ENCODE results near the gene SLC4A1. TPM values are rescaled to one million over a fixed set of nuclear protein-coding genes. Genes with fewer than 3 reads are reported as not detected.

The SLC4A1 gene
- total and polyA plus RNA-seq, 2 of the 13 experiments (the other 11 are each of a cell fraction or from before 2014, with no cell fraction given), result not detected

DNA sequence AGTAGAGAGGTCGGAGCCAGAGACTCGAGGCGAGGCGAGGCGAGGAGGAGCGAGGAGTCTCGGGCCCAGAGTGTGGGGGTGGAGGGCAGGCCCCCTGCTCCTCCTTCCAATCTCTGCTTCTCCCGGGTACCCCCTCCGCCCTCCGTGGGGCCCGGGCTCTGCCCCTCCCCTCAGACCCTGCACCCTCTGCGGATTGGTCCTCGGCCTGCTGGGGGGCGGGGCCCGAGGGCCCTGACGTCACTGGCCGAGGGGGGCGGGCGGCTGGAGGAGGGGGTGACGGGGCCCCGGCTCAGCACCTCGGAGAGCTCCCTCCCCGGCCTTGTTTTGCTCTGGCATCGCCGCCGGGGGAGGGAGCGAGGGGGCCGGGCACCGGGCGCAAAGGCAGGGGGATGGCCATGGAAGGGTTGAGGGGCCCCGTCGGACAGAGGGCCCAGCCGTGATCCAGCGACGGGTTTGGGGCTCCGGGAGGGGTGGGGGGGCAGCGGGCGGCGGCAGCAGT, 40.4 kb upstream of the SLC4A1 start, which contains the start of gene RUNDC3A (continued):
- TF ChIP-seq, protein P1, sequence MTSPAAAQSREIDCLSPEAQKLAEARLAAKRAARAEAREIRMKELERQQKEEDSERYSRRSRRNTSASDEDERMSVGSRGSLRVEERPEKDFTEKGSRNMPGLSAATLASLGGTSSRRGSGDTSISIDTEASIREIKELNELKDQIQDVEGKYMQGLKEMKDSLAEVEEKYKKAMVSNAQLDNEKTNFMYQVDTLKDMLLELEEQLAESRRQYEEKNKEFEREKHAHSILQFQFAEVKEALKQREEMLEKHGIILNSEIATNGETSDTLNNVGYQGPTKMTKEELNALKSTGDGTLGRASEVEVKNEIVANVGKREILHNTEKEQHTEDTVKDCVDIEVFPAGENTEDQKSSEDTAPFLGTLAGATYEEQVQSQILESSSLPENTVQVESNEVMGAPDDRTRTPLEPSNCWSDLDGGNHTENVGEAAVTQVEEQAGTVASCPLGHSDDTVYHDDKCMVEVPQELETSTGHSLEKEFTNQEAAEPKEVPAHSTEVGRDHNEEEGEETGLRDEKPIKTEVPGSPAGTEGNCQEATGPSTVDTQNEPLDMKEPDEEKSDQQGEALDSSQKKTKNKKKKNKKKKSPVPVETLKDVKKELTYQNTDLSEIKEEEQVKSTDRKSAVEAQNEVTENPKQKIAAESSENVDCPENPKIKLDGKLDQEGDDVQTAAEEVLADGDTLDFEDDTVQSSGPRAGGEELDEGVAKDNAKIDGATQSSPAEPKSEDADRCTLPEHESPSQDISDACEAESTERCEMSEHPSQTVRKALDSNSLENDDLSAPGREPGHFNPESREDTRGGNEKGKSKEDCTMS (CRISPR knock-in tag; conservative IDR thresholded peaks at IDR 0.05), result 0 out of 2 replicates have a peak, but pooled peaks have one; percentile 83
- TF ChIP-seq, protein P2, sequence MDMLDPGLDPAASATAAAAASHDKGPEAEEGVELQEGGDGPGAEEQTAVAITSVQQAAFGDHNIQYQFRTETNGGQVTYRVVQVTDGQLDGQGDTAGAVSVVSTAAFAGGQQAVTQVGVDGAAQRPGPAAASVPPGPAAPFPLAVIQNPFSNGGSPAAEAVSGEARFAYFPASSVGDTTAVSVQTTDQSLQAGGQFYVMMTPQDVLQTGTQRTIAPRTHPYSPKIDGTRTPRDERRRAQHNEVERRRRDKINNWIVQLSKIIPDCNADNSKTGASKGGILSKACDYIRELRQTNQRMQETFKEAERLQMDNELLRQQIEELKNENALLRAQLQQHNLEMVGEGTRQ (IDR thresholded peaks at IDR 0.05; ENCODE audit: low read depth, low read length), result no peak
- TF ChIP-seq, protein P2 (CRISPR knock-in tag; IDR thresholded peaks at IDR 0.05; ENCODE audit: borderline replicate concordance), result no peak
- TF ChIP-seq, protein P3, sequence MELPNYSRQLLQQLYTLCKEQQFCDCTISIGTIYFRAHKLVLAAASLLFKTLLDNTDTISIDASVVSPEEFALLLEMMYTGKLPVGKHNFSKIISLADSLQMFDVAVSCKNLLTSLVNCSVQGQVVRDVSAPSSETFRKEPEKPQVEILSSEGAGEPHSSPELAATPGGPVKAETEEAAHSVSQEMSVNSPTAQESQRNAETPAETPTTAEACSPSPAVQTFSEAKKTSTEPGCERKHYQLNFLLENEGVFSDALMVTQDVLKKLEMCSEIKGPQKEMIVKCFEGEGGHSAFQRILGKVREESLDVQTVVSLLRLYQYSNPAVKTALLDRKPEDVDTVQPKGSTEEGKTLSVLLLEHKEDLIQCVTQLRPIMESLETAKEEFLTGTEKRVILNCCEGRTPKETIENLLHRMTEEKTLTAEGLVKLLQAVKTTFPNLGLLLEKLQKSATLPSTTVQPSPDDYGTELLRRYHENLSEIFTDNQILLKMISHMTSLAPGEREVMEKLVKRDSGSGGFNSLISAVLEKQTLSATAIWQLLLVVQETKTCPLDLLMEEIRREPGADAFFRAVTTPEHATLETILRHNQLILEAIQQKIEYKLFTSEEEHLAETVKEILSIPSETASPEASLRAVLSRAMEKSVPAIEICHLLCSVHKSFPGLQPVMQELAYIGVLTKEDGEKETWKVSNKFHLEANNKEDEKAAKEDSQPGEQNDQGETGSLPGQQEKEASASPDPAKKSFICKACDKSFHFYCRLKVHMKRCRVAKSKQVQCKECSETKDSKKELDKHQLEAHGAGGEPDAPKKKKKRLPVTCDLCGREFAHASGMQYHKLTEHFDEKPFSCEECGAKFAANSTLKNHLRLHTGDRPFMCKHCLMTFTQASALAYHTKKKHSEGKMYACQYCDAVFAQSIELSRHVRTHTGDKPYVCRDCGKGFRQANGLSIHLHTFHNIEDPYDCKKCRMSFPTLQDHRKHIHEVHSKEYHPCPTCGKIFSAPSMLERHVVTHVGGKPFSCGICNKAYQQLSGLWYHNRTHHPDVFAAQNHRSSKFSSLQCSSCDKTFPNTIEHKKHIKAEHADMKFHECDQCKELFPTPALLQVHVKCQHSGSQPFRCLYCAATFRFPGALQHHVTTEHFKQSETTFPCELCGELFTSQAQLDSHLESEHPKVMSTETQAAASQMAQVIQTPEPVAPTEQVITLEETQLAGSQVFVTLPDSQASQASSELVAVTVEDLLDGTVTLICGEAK (IDR thresholded peaks at IDR 0.05), result no peak
- TF ChIP-seq, protein P3 (CRISPR knock-in tag; IDR thresholded peaks at IDR 0.05), result no peak; the same call in 1 of the 2 replicates
- TF ChIP-seq HIC2 (CRISPR knock-in tag; IDR thresholded peaks at IDR 0.05; ENCODE audit: low read depth), result peak; percentile 64; the same call in 1 of the 2 replicates
- TF ChIP-seq MBNL3 (CRISPR knock-in tag; conservative IDR thresholded peaks at IDR 0.05), result no peak
- 0 out of 2 replicates have a peak, but pooled peaks have one; percentile 37 for TF ChIP-seq ZNF276 (CRISPR knock-in tag; IDR thresholded peaks at IDR 0.05; ENCODE audit: low read depth)
- TF ChIP-seq FOXO1 (CRISPR knock-in tag; IDR thresholded peaks at IDR 0.05), result peak; percentile 40; the same call in 1 of the 2 replicates
- no peak for TF ChIP-seq PHB2 (IDR thresholded peaks at IDR 0.05; ENCODE audit: partially characterized antibody)
- TF ChIP-seq ZC3H13 (CRISPR knock-in tag; IDR thresholded peaks at IDR 0.05), result 0 out of 2 replicates have a peak, but pooled peaks have one; percentile 64
